GM12864 (cell line): ENCODE results near the gene BIRC2.

Source experiments
- DNase-seq: peaks from one replicate; pipeline ENCODE4 v3.0.0-alpha.2; 2011; ENCODE audit warnings: low read depth
- H3K4me3 ChIP-seq: 2 replicates; pipeline ENCODE4 v1.5.1; 2011; ENCODE audit warnings: mild to moderate bottlenecking, low read depth, low read length, control low read depth
- TF ChIP-seq, protein P1 (sequence below): IDR thresholded peaks from 2 replicates; pipeline ENCODE4 v1.5.1; 2011; ENCODE audit warnings: low read depth, mild to moderate bottlenecking, moderate library complexity, low read length, control low read depth, inconsistent platforms; ENCODE audit errors: missing control alignments

Gene BIRC2

DNA sequence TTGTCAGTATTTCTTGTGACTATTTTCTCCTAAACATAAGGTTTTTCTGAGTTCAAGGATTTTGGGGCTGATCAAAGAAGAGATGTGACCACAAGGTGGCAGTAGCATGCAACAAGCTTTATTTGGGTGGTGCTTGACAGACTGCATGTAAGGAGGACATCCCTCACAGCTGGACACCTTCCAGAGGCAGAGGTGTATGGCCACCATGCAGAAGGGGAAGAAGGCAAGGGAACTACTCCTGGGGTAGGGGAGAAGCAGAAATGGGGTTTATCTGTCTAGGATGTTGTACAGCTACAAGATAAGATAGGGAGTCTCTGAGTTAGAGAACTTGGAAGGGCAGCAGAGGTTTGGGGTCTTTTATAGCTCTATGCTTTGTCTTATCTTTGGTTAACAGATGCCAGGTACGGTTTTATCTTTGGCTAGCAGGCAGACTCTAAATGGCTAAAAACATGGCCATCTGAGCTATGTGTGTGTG lies 5.1 kb upstream of the BIRC2 start:
- TF ChIP-seq, protein P1, sequence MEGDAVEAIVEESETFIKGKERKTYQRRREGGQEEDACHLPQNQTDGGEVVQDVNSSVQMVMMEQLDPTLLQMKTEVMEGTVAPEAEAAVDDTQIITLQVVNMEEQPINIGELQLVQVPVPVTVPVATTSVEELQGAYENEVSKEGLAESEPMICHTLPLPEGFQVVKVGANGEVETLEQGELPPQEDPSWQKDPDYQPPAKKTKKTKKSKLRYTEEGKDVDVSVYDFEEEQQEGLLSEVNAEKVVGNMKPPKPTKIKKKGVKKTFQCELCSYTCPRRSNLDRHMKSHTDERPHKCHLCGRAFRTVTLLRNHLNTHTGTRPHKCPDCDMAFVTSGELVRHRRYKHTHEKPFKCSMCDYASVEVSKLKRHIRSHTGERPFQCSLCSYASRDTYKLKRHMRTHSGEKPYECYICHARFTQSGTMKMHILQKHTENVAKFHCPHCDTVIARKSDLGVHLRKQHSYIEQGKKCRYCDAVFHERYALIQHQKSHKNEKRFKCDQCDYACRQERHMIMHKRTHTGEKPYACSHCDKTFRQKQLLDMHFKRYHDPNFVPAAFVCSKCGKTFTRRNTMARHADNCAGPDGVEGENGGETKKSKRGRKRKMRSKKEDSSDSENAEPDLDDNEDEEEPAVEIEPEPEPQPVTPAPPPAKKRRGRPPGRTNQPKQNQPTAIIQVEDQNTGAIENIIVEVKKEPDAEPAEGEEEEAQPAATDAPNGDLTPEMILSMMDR: peak; percentile 80
- H3K4me3 ChIP-seq: no peak overlapping the region

DNA sequence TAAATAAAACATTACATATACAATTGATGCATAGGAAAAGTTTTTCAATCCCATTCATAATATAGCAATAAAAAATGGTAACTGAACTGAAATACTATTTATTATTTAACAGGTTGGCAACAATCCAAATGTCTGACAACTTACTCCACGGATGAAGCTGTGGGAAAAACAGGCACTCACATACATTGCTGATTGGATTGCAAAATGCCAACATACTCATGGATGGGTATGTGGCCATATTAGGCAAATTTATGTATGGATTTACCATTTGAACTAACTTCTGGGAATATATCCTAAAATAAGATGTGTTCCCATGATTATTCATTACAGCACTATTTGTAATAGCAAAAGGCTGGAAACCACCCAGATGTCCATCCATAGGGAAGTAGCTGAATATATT lies 3.2 kb upstream of the BIRC2 start:
- no peak for DNase-seq
- TF ChIP-seq, protein P1: no peak
- H3K4me3 ChIP-seq: no peak overlapping the region

More for the DNA sequence above, 5.1 kb upstream of the BIRC2 start:
- DNase-seq: peak; percentile 70

DNA sequence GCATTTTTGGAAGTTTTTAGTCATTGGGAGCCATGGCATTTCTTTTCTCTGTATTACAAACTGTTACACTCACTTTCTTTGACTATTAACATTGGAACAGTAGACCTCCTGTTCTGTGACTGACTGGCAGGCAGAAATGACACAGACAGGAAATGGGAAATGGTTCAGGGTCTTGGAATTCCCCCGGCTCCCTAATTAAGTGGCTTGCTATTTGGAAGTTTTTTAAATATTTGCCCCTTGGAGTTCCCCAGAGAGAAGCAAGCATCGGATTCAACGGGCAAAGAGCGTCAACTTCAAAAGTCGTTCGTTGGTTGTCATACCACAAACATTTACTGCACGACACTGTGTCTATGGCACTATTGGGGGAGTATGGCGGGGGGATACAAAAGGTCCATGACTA lies 1.1 kb upstream of the BIRC2 start:
- peak overlapping the region; percentile 86 for H3K4me3 ChIP-seq
- TF ChIP-seq, protein P1: no peak
- DNase-seq: no peak

DNA sequence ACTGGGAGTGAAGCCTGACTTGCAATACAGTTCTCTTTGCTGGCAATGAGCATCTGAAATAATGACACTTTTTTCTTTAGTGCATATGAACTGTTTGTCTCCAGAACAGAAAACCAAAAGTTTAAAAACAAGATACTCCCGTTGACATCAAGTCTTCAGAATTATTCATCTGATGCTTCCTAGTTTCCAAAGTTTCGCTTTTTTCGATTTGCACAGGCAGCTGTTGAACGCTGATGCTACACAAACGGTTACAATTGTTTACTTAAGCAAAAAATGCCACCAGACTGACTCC lies 612 bp upstream of the BIRC2 start:
- TF ChIP-seq, protein P1: no peak

GRCh38 chr11:102347462-102348370 lies 702 bp downstream of the BIRC2 start:
- DNase-seq: no peak
- TF ChIP-seq, protein P1: no peak
- peak overlapping the region; percentile 86 for H3K4me3 ChIP-seq

More for the DNA sequence above, 612 bp upstream of the BIRC2 start:
- H3K4me3 ChIP-seq: peak overlapping the region; percentile 86
- no peak for DNase-seq

DNA sequence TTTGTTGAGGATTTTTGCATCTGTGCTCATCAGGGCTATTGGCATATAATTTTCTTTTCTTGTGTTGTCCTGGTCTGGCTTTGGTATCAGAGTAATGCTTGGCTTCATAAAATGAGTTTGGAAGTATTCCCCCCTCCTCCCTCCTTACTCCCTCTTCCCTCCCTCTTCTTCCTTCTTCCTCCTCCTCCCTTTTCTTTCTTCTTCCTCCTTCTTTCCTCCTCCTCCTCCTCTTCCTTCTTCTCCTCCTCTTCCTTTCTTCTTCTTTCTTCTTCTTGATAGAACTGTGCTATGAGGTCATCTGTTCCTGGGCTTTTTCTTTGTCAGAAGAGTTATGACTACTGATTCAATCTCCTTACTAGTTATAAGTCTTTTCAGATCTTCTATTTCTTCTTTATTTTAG lies 10.1 kb downstream of the BIRC2 start:
- H3K4me3 ChIP-seq: no peak overlapping the region
- TF ChIP-seq, protein P1: no peak
- no peak for DNase-seq

DNA sequence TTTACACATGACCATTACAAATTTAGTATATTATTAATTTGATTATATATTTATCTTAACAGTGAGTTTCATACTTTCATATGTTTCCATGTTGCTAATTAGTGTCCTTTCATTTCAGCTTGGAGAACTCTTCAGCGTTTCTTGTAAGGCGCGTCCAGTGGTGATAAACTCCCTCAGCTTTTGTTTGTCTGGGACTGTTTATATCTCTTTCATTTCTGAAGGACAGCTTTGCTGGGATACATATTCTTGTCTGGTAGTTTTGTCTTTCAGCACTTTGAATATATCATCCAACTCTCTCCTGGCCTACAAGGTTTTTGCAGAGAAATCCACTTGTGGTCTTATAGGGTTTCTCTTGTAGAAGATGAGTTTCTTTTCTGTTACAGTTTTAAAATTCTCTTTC lies 12.4 kb downstream of the BIRC2 start:
- TF ChIP-seq, protein P1: no peak
- no peak for DNase-seq
- H3K4me3 ChIP-seq: no peak overlapping the region
